B cell (primary cell): ENCODE results near the gene TMEM145.

Experiments
- EZH2 ChIP-seq: IDR thresholded peaks from 2 replicates; pipeline ENCODE4 v1.6.1; 2012; ENCODE audit warnings: borderline replicate concordance, low read depth, mild to moderate bottlenecking, moderate library complexity, low read length; ENCODE audit not compliant: insufficient read depth, poor library complexity, severe bottlenecking
- TF ChIP-seq, protein P1 (sequence below): fragments of 200-600 bp; IDR thresholded peaks from one replicate; pipeline ENCODE4 v1.8.0; 2022; ENCODE audit warnings: antibody characterized with exemption, mild to moderate bottlenecking

DNA sequence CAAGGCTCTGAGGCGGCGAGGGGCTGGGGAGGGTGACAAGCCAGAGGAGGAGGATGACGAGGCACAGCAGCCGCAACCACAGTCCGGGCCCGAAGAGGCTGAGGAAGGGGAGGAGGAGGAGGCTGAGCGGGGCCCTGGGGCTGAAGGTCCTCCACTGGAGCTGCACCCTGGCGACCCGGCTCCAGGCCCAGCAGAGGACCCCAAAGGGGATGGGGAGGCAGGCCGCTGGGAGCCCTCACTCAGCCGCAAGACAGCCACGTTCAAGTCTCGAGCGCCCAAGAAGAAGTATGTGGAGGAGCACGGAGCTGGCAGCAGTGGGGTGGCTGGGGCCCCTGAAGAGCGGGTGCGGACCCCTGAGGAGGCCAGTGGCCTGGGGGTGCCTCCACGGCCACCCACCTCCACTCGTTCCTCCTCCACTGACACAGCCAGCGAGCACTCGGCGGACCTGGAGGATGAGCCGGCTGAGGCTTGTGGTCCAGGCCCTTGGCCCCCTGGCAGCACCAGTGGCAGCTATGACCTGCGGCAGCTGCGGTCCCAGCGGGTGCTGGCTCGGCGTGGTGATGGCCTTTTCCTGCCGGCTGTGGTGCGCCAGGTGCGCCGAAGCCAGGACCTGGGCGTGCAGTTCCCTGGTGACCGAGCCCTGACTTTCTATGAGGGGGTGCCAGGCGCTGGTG lies 41.1 kb upstream of the TMEM145 start:
- TF ChIP-seq, protein P1, sequence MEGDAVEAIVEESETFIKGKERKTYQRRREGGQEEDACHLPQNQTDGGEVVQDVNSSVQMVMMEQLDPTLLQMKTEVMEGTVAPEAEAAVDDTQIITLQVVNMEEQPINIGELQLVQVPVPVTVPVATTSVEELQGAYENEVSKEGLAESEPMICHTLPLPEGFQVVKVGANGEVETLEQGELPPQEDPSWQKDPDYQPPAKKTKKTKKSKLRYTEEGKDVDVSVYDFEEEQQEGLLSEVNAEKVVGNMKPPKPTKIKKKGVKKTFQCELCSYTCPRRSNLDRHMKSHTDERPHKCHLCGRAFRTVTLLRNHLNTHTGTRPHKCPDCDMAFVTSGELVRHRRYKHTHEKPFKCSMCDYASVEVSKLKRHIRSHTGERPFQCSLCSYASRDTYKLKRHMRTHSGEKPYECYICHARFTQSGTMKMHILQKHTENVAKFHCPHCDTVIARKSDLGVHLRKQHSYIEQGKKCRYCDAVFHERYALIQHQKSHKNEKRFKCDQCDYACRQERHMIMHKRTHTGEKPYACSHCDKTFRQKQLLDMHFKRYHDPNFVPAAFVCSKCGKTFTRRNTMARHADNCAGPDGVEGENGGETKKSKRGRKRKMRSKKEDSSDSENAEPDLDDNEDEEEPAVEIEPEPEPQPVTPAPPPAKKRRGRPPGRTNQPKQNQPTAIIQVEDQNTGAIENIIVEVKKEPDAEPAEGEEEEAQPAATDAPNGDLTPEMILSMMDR: no peak
- no peak for TF ChIP-seq EZH2
